Epidermal melanocyte (primary cell): Measurements from ENCODE around the gene POLR3GL.

Experiments
- DNase-seq: peaks from one replicate; pipeline ENCODE4 v3.0.0; 2011; ENCODE audit warnings: low spot score; ENCODE audit not compliant: insufficient read length

The POLR3GL gene

GRCh38 chr1:145947551-145947950, 16.9 kb upstream of the POLR3GL start:
- DNase-seq: no peak

GRCh38 chr1:145949219-145949618, 15.3 kb upstream of the POLR3GL start:
- no peak for DNase-seq

GRCh38 chr1:145951526-145951925, 13.0 kb upstream of the POLR3GL start:
- DNase-seq: no peak

GRCh38 chr1:145952903-145953302, 11.6 kb upstream of the POLR3GL start:
- DNase-seq: no peak

GRCh38 chr1:145953861-145954260, 10.6 kb upstream of the POLR3GL start:
- no peak for DNase-seq

- no peak for DNase-seq
These were observed 9.1 kb upstream of the POLR3GL start for GRCh38 chr1:145955436-145955835.

GRCh38 chr1:145956361-145956760, 8.1 kb upstream of the POLR3GL start:
- DNase-seq: no peak

GRCh38 chr1:145956781-145957442, 7.6 kb upstream of the POLR3GL start:
- no peak for DNase-seq

- DNase-seq: peak; percentile 98
These were observed 6.8 kb upstream of the POLR3GL start, which contains the start of gene LIX1L for GRCh38 chr1:145957443-145958319. Gene LIX1L (minus strand): TSS chr1:145958017. CDS start chr1:145957927, 90 bp downstream.

GRCh38 chr1:145958734-145959133, 5.8 kb upstream of the POLR3GL start:
- DNase-seq: no peak

- DNase-seq: no peak
These were observed 5.2 kb upstream of the POLR3GL start for GRCh38 chr1:145959333-145959732.

GRCh38 chr1:145959957-145960467, 4.5 kb upstream of the POLR3GL start:
- no peak for DNase-seq

- DNase-seq: peak; percentile 73
These were observed 3.9 kb upstream of the POLR3GL start for GRCh38 chr1:145960468-145961108.

GRCh38 chr1:145961109-145961424, 3.4 kb upstream of the POLR3GL start:
- no peak for DNase-seq

- DNase-seq: no peak
These were observed 2.9 kb upstream of the POLR3GL start for GRCh38 chr1:145961425-145962156.

GRCh38 chr1:145962157-145963102, 2.1 kb upstream of the POLR3GL start:
- DNase-seq: no peak

GRCh38 chr1:145963265-145964019, 1.0 kb upstream of the POLR3GL start:
- no peak for DNase-seq

GRCh38 chr1:145965119-145965744, 742 bp downstream of the POLR3GL start:
- DNase-seq: no peak

GRCh38 chr1:145967288-145967687, 2.8 kb downstream of the POLR3GL start:
- no peak for DNase-seq
